SU-DHL-6 (cell line): ENCODE data around the gene AKAP1.

Experiments
- H2AFZ ChIP-seq: fragments of 200-600 bp; sonication (generic); 2 replicates; pipeline ENCODE4 v1.6.1; 2014; ENCODE audit warnings: low read depth, mild to moderate bottlenecking, moderate library complexity, mixed read lengths, antibody characterized with exemption, low read length; ENCODE audit not compliant: severe bottlenecking
- H3F3A ChIP-seq: fragments of 200-600 bp; shearing (Covaris generic); 2 replicates; pipeline ENCODE4 v1.6.0; 2016; ENCODE audit warnings: antibody characterized with exemption, mild to moderate bottlenecking; ENCODE audit not compliant: insufficient read depth
- H3K27ac ChIP-seq: fragments of 200-600 bp; sonication (generic); 2 replicates; pipeline ENCODE4 v1.5.1; 2016; ENCODE audit warnings: low read depth, mild to moderate bottlenecking, low read length, moderate library complexity, mixed read lengths
- H3K27me3 ChIP-seq: fragments of 200-600 bp; sonication (generic), shearing (Covaris generic); 2 replicates; pipeline ENCODE4 v1.6.0; 2014; ENCODE audit warnings: mild to moderate bottlenecking, low read length
- H3K36me3 ChIP-seq: fragments of 200-600 bp; sonication (generic); 2 replicates; pipeline ENCODE4 v1.6.1; 2014; ENCODE audit warnings: mild to moderate bottlenecking, low read length, mixed read lengths
- H3K4me2 ChIP-seq: fragments of 300-600, 200-600 bp; shearing (Covaris generic), sonication (generic); 2 replicates; pipeline ENCODE4 v1.6.0; 2014; ENCODE audit warnings: low read length, low read depth, mild to moderate bottlenecking; ENCODE audit not compliant: poor library complexity, severe bottlenecking
- H3K4me3 ChIP-seq: fragments of 200-600 bp; sonication (generic); 2 replicates; pipeline ENCODE4 v1.5.1; 2014; ENCODE audit warnings: antibody characterized with exemption, low read length, mild to moderate bottlenecking, mixed read lengths; ENCODE audit not compliant: insufficient read depth, poor library complexity, severe bottlenecking
- H3K79me2 ChIP-seq: fragments of 200-600 bp; sonication (generic); 2 replicates; pipeline ENCODE4 v1.6.1; 2014; ENCODE audit warnings: mild to moderate bottlenecking, low read length, moderate library complexity; ENCODE audit not compliant: insufficient read depth
- H3K9ac ChIP-seq: fragments of 200-600 bp; sonication (generic); 2 replicates; pipeline ENCODE4 v1.7.0; 2014; ENCODE audit warnings: mild to moderate bottlenecking, low read length
- H3K9me2 ChIP-seq: fragments of 200-600 bp; sonication (generic); replicated peaks from 2 replicates; pipeline ENCODE4 v1.6.1; 2014; ENCODE audit warnings: low read length; ENCODE audit not compliant: insufficient read depth
- H3K9me3 ChIP-seq: fragments of 200-600 bp; sonication (generic); 2 replicates; pipeline ENCODE4 v1.6.1; 2014; ENCODE audit warnings: low read length, mixed read lengths; ENCODE audit not compliant: insufficient read depth
- H4K20me1 ChIP-seq: fragments of 200-600 bp; sonication (generic); 2 replicates; pipeline ENCODE4 v1.6.1; 2014; ENCODE audit warnings: low read depth, mild to moderate bottlenecking, antibody characterized with exemption, low read length, moderate library complexity, mixed read lengths
- CTCF ChIP-seq: fragments of 200-600 bp; sonication (generic); IDR thresholded peaks from one replicate; pipeline ENCODE4 v1.5.1; 2017; ENCODE audit warnings: antibody characterized with exemption, mild to moderate bottlenecking, low read length, moderate library complexity; ENCODE audit not compliant: insufficient read depth, poor library complexity, severe bottlenecking
- EZH2phosphoT487 ChIP-seq: fragments of 200-600 bp; sonication (generic), shearing (Covaris generic); conservative IDR thresholded peaks from 2 replicates; pipeline ENCODE4 v1.6.1; 2018; ENCODE audit warnings: mild to moderate bottlenecking, antibody characterized with exemption, low read length, moderate library complexity, mixed read lengths

The AKAP1 gene

GRCh38 chr17:57165754-57166153 is 80.7 kb downstream of the AKAP1 start:
- Histone ChIP-seq H3K4me2 (no peak overlapping the region), H3K9me3 (no peaks in the 10 kb centered on the region), H3K27ac (no peak overlapping the region), H2AFZ (no peak overlapping the region), H3K4me3 (no peak overlapping the region), H4K20me1 (no peaks in the 10 kb centered on the region), H3F3A (no peaks in the 10 kb centered on the region), H3K27me3 (no peaks in the 10 kb centered on the region), H3K79me2 (no peaks in the 10 kb centered on the region), H3K9me2 (no peaks in the 10 kb centered on the region), H3K9ac (no peak overlapping the region), H3K36me3 (no peaks in the 10 kb centered on the region)
- TF ChIP-seq EZH2phosphoT487 (no peak), CTCF (no peak)

- no peak overlapping the region for H3K4me3 ChIP-seq
- TF ChIP-seq CTCF: no peak
- no peak for TF ChIP-seq EZH2phosphoT487
- no peaks in the 10 kb centered on the region for H3K9me2 ChIP-seq
- H3K27me3 ChIP-seq: no peaks in the 10 kb centered on the region; the same call in 1 of the 2 replicates
- H4K20me1 ChIP-seq: no peaks in the 10 kb centered on the region
- H3K9ac ChIP-seq: no peak overlapping the region
- H3K36me3 ChIP-seq: no peaks in the 10 kb centered on the region
- no peak overlapping the region for H3K27ac ChIP-seq
- H3K4me2 ChIP-seq: no peak overlapping the region
- H2AFZ ChIP-seq: no peak overlapping the region
- no peaks in the 10 kb centered on the region for H3F3A ChIP-seq
- H3K9me3 ChIP-seq: no peaks in the 10 kb centered on the region
- no peaks in the 10 kb centered on the region for H3K79me2 ChIP-seq
These were observed 81.8 kb downstream of the AKAP1 start for GRCh38 chr17:57166803-57167202.

- Histone ChIP-seq H3K9ac (no peak overlapping the region), H3K36me3 (no peaks in the 10 kb centered on the region), H3K79me2 (no peaks in the 10 kb centered on the region), H2AFZ (no peak overlapping the region), H3K9me3 (no peaks in the 10 kb centered on the region), H3K27ac (no peak overlapping the region), H3K27me3 (no peaks in the 10 kb centered on the region; the same call in 1 of the 2 replicates), H3K4me3 (no peak overlapping the region), H3K4me2 (no peak overlapping the region), H3K9me2 (no peaks in the 10 kb centered on the region), H4K20me1 (no peaks in the 10 kb centered on the region), H3F3A (no peaks in the 10 kb centered on the region)
- TF ChIP-seq CTCF (no peak), EZH2phosphoT487 (no peak)
These were observed 83.6 kb downstream of the AKAP1 start for GRCh38 chr17:57168695-57169094.
